Subcutaneous adipose tissue (tissue), 4 donors: ENCODE data around the gene DDX31. TPM values are rescaled to one million over a fixed set of nuclear protein-coding genes. Genes with fewer than 3 reads are reported as not detected.

Experiments used
- CTCF ChIP-seq: fragments of 450-650 bp; IDR thresholded peaks from one replicate; pipeline ENCODE4 v1.5.1; 2016; ENCODE audit warnings: low read depth, mild to moderate bottlenecking, control low read depth, antibody characterized with exemption, moderate library complexity
- total RNA-seq, 4 donors: library from RNA; depleted of rRNA; stranded (reverse); fragments of >200 nt; gene quantifications; one replicate each; pipeline ENCODE4 v1.1.0, GENCODE V29; 2016

Gene DDX31
- total RNA-seq, 4 donors from 2014 or later, result 8.5 to 15.7 (median 10.8) TPM

GRCh38 chr9:132628746-132629145, 41.0 kb downstream of the DDX31 start:
- no peak for TF ChIP-seq CTCF

- TF ChIP-seq CTCF, result no peak
Measured at GRCh38 chr9:132627594-132627993, 42.2 kb downstream of the DDX31 start.

GRCh38 chr9:132627106-132627505, 42.7 kb downstream of the DDX31 start:
- no peak for TF ChIP-seq CTCF

GRCh38 chr9:132626285-132626684, 43.5 kb downstream of the DDX31 start:
- no peak for TF ChIP-seq CTCF

GRCh38 chr9:132622159-132622558, 47.6 kb downstream of the DDX31 start:
- TF ChIP-seq CTCF, result no peak

GRCh38 chr9:132616725-132617124, 53.1 kb downstream of the DDX31 start:
- no peak for TF ChIP-seq CTCF

- TF ChIP-seq CTCF, result no peak
Measured at GRCh38 chr9:132615774-132616173, 54.0 kb downstream of the DDX31 start.
